GM21390 (cell line): ENCODE results near the gene HSD11B1L.
"Not testable (repeated sequence)": the region's sequence is repeated elsewhere in the genome, so short reads cannot be mapped to it uniquely, and the experiment has no call there.

Experiments
- ATAC-seq: cut with Tn5 transposase; IDR thresholded peaks from one replicate; pipeline ENCODE4 v1.9.1; 2021; ENCODE audit not compliant: unreplicated experiment

The HSD11B1L gene

DNA sequence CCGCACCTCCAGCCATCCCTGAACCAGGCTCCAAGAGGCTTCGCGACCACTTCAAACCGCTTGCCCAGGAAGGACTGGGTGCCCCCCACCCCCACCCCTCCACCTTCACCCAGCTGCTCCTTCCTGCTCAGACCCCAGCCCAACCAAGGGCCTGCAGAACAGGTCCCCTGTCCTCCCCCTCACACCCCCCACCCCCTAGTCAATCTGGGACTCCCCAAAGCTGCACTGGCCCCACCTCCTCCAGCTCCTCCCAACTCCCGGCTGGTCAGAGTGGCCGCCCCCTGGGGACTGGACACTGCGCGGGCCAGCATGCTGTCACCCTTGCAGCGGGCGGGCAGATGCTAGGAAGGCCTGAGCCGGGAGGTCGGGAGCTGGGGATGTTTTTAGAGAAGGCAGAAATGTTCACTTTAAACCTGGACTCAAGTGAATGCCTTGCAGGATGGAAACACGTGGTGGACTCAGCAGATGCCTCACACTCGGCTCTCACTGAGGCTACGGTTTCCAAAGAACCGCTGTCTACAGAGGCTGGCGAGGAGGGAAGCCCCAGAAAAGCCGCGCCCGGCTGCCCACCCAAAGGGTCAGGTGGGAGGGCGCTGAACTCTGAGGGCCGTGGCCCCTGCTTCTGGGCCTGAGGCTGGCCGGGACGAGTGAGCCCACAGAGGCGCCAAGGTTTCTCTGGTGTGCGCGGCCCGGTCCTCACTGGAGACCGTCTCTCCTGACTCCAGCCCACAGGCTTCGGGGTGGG is 17.2 kb downstream of the HSD11B1L start:
- no peak for ATAC-seq

GRCh38 chr19:5698635-5699422 is 18.0 kb downstream of the HSD11B1L start:
- no peak for ATAC-seq

GRCh38 chr19:5700455-5701092 is 19.7 kb downstream of the HSD11B1L start:
- ATAC-seq, result no peak

DNA sequence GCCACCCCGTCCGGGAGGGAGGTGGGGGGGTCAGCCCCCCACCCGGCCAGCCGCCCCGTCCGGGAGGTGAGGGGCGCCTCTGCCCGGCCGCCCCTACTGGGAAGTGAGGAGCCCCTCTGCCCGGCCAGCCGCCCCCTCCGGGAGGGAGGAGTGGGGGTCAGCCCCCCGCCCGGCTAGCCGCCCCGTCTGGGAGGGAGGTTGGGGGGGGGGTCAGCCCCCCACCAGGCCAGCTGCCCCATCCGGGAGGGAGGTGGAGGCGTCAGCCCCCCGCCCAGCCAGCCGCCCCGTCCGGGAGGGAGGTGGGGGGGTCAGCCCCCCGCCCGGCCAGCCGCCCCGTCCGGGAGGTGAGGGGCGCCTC is 21.2 kb downstream of the HSD11B1L start:
- not testable (repeated sequence) for ATAC-seq

GRCh38 chr19:5703819-5704818 is 23.3 kb downstream of the HSD11B1L start:
- ATAC-seq, result no peak

DNA sequence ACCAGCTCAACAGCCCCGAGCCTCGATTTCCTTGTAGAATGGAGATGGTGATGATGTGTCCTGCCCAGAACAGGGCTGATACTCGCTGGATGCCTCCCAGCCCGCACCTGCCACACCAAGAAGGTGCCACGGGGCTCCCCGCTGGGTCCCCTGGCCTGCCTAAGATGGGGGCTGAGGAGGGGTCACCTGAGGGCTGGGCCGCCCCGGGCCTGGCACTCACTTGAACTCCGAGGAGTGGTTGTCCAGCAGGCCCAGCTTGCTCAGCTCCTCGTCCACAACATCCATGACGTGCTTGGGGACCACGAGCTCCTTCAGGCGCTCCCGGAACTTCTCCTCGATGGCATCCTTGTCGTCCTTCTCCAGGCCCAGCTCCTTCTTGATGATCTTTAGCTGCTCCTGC is 24.7 kb downstream of the HSD11B1L start:
- no peak for ATAC-seq

- no peak for ATAC-seq
These were observed 26.2 kb downstream of the HSD11B1L start for GRCh38 chr19:5706876-5707573.

- ATAC-seq, result no peak
These were observed 27.0 kb downstream of the HSD11B1L start for GRCh38 chr19:5707576-5708575.

GRCh38 chr19:5711025-5711424 is 30.2 kb downstream of the HSD11B1L start:
- no peak for ATAC-seq

- ATAC-seq, result no peak
These were observed 30.9 kb downstream of the HSD11B1L start for GRCh38 chr19:5711713-5712161.

GRCh38 chr19:5713228-5713627 is 32.4 kb downstream of the HSD11B1L start:
- no peak for ATAC-seq

DNA sequence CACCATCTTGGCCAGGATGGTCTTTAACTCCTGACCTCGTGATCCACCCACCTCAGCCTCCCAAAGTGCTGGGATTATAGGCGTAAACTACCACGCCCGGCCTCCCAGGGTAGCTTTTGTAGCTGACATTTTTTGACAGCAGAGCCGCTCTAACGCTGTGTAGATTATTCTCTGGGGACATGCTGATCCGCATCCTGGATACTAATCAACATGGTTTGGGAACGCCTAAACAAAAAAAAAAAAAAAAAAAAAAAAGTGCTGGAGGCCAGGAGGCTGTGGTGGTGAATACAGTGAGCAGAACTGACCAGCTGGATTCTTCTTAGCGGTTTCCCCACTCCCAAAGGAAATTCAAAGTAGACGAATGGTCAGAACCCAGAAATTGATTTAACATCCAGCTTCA is 34.0 kb downstream of the HSD11B1L start:
- ATAC-seq, result no peak

GRCh38 chr19:5717215-5717935 is 36.5 kb downstream of the HSD11B1L start:
- ATAC-seq, result no peak

DNA sequence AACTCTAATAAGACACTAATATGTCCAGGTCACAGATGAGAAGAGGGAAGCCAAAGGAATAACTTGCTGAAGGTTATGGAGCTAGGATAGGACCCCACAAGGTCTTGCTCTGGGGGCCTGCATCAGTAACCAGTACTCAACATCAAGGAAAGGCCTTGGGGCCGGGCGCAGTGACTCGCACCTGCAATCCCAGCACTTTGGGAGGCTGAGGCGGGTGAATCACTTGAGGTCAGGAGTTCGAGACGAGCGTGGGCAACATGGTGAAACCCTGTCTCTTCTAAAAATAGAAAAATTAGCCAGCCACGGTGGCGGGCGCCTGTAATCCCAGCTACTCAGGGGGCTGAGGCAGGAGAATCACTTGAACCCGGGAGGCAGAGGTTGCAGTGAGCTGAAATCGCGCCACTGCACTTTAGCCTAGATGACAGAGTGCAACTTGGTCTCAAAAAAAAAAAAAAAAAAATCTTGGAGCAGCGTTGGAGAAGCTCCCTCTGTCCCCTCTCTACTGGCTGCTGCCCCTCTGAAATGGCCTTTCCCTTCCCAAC is 37.3 kb downstream of the HSD11B1L start:
- no peak for ATAC-seq

DNA sequence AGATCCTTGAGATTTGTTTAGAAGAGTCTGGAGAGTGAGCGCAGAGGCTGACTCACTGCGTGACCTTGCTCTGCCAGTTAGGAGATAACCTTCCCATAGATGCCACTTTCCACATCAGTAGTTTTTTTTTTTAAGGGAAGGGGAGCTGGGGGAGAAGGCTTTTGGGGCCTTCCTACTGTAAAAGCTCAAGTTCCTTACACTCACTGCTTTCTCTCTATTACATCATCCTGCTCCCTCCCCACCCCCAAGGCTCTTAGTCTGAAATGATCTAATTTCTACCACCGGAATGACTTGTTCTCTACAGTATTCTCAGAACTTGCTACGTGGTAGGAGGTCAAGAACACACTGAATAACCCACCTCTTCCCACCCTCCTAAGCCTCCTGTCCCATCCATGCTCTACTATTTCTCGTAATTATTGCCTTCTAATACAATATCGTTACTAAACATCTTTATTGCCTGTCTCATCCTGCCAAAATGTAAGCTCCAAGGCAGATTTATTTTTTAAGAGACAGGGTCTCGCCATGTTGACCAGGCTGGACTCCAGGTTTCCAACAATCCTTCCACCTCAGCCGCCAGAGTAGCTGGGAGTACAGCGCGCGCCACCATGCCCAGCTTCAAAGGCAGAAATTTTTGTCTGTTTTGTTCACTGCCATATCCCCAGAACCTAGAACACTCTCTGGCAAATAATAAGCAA is 37.9 kb downstream of the HSD11B1L start:
- ATAC-seq, result no peak

DNA sequence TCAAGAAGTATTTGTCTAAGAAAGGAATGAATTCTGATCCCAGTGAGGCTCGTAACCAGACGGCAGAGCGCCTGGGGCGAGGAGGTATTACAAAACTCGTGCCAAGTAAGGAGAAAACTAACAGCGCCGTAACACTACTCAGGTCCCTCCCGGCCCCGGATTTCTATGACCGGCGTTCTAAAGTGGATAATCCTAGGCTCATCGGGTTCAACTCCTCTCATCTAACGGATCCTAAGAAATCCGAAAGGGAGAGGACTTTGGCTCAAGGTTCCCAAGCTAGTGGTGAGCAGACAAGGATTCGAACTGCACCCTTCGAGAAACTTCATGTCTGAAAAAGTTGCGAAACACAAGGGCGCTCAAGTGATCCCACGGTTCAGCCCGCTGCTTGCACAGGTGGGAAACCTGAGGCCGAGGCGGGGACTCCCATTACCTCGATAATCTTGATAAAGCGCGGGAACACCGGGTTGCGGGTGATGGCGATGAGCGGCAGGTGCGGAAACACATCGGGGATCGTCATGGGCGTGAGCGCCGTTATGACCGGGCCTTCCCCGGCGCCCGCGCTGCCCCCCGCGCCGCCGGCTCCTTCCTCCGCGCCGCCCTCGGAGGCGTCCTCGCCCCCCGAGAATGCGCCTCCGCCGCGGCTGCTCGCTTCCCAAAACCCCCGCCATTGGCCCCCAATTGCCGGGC is 38.6 kb downstream of the HSD11B1L start:
- no peak for ATAC-seq
